GM12878 (cell line): ENCODE data around the gene FTO. TPM values are rescaled to one million over a fixed set of nuclear protein-coding genes. Genes with fewer than 3 reads are reported as not detected.

ENCODE experiments used
- BCLAF1 ChIP-seq: fragments of 450-650 bp; IDR thresholded peaks from 2 replicates; pipeline ENCODE4 v1.6.1; 2017; ENCODE audit warnings: antibody characterized with exemption, mild to moderate bottlenecking, moderate library complexity
- NFYA ChIP-seq: IDR thresholded peaks from 2 replicates; pipeline ENCODE4 v1.6.1; 2011; ENCODE audit warnings: low read depth, mild to moderate bottlenecking, low read length, improper control_type of control experiment, borderline replicate concordance
- STAT1 ChIP-seq: fragments of 450-650 bp; conservative IDR thresholded peaks from 2 replicates; pipeline ENCODE4 v1.6.1; 2014; ENCODE audit warnings: antibody characterized with exemption, mild to moderate bottlenecking
- TCF7 ChIP-seq: IDR thresholded peaks from 2 replicates; pipeline ENCODE4 v1.6.1; 2014; ENCODE audit warnings: antibody characterized with exemption, borderline replicate concordance
- ZNF384 ChIP-seq: IDR thresholded peaks from 2 replicates; pipeline ENCODE4 v1.6.1; 2012; ENCODE audit warnings: low read depth, mild to moderate bottlenecking, low read length, improper control_type of control experiment, borderline replicate concordance
- polyA plus RNA-seq, 11 experiments: library from polyadenylated mRNA; depleted of rRNA in 4 of 11; unstranded in 6 of 11; stranded (reverse) in 5 of 11; fragments of >200 nt; fragmentation: Nextera tagmentation in 4 of 11; fragmentation: Illumina TruSeq in 1 of 11; extraction: Ambion mirVana in 4 of 11; extraction: Trizol in 1 of 11; gene quantifications; 1 replicate in 1 of 11; 2 replicates in 10 of 11; pipeline versions ENCODE4 v1.2.1 to v1.2.3, GENCODE V29; 2011 to 2016; ENCODE audit warnings: inconsistent platforms in 2 of 11, missing spikeins in 2 of 11, low read depth in 1 of 11
- total RNA-seq, 4 experiments: library from RNA; depleted of rRNA in 3 of 4; stranded (reverse); fragments of >200 nt in 3 of 4; fragmentation: Illumina TruSeq in 1 of 4; extraction: Trizol in 1 of 4; gene quantifications; 2 replicates each; pipeline versions ENCODE4 v1.2.1 to v1.2.3, GENCODE V29; 2013 to 2021
- TF ChIP-seq, protein P1 (sequence below): fragments of 450-650 bp; IDR thresholded peaks from 2 replicates; pipeline ENCODE4 v1.6.1; 2017; ENCODE audit warnings: mild to moderate bottlenecking, low read depth, inconsistent platforms; ENCODE audit not compliant: poor library complexity, severe bottlenecking

FTO gene
- total and polyA plus RNA-seq, 10 of the 15 experiments (the other 5 are each of a cell fraction or from before 2014, with no cell fraction given): 20.1 to 55.0 (median 47.0) TPM

GRCh38 chr16:54120846-54121480 lies 417.0 kb downstream of the FTO start (continued):
- TF ChIP-seq ZNF384 (no peak), STAT1 (no peak), TCF7 (no peak), BCLAF1 (no peak), NFYA (no peak)
- TF ChIP-seq, protein P1, sequence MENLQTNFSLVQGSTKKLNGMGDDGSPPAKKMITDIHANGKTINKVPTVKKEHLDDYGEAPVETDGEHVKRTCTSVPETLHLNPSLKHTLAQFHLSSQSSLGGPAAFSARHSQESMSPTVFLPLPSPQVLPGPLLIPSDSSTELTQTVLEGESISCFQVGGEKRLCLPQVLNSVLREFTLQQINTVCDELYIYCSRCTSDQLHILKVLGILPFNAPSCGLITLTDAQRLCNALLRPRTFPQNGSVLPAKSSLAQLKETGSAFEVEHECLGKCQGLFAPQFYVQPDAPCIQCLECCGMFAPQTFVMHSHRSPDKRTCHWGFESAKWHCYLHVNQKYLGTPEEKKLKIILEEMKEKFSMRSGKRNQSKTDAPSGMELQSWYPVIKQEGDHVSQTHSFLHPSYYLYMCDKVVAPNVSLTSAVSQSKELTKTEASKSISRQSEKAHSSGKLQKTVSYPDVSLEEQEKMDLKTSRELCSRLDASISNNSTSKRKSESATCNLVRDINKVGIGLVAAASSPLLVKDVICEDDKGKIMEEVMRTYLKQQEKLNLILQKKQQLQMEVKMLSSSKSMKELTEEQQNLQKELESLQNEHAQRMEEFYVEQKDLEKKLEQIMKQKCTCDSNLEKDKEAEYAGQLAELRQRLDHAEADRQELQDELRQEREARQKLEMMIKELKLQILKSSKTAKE: no peak
- TF ChIP-seq, all 136 proteins: peak for 0
